Inflammatory macrophage treated with lipopolysaccharide for 4 hours (primary cell): ENCODE measurements around the gene IGF1R.
A peak's percentile ranks its signal among the peaks of the same experiment; 100 is the strongest.

Experiments used
- DNase-seq: peaks from one replicate; pipeline ENCODE4 v3.0.0-alpha.2; 2020

IGF1R gene

GRCh38 chr15:98838387-98839259 is 190.3 kb downstream of the IGF1R start:
- no peak for DNase-seq

DNA sequence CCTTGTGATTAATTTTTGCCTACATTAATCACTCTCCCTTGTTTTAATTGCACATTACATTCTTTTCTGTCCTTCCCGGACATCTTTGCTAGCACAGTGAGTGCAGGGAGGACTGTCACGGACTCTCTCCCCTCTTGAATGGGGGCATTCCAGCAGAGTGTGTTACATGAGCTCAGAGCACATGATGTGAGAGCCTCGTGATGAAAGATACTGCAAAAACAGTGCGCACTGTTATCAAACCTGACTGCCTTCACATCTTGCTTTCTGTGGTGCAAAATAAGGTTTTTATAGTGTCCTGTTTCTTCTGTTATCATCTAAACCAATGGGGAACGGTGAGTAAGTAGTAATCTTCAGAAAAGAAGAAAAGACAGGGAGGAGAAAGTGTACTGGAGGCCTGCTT is 191.7 kb downstream of the IGF1R start:
- DNase-seq = no peak

DNA sequence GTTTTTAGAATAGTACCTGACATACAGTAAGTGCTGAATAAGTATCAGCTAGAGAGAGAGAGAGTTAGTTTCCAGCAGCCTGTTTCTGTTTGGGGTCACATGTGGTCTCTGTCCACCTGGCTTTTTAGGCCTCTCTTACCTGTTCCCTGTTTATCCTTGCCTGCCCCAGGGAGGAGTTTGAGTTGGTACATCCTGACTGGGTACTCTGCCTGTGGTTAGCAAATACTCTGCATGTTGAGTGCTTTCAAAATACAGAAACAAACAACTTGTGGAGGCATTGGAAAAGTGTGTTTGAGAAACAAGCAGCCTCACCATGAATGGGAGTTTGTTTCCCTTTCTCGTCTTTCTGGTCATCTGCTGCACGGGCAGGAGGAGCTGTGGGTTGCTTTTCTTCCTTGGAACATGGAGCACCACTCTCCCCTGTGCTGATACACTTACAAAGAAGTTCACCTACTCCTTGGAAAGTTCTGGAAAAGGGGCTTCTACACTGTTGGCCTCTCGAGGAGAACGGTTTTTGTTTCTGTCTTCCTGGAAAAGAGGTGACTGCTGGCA is 193.2 kb downstream of the IGF1R start:
- no peak for DNase-seq

- DNase-seq = no peak
These were observed 194.0 kb downstream of the IGF1R start for GRCh38 chr15:98842192-98842972.

DNA sequence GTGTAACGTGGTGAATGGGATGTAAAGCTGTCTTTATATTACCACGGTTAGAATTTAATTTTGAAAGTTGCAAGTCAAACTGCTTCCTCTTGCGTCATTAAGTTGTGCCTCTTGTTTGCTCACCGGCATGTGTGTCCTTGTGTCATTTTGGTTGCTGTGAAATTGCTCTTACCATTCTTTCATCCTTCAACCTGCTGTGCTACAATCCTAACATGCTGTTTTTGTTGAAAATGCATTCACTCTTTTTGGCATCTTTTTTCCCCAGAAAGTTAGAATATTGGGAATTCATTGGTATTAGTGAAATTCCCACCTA is 194.6 kb downstream of the IGF1R start:
- DNase-seq = peak; percentile 46

DNA sequence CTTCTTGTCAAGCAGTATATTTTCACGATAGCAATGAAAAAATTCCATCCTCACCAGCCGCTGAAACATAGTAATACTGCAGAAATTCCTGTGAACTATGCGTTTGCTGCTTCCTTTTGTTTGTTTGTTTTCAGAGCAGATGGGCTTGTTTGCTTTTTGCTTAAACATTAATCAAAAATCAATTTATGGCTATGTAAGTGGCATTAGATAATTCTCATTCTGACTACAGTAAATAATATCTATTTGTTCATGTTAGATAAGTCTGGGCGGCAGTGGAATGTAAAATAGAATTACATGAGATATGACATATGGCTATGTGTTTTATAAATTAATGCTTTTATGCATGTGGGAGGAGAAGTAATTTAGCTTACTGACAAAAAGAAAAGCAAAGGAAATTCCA is 195.5 kb downstream of the IGF1R start:
- DNase-seq = no peak

GRCh38 chr15:98844261-98844660 is 195.9 kb downstream of the IGF1R start:
- no peak for DNase-seq

GRCh38 chr15:98845138-98845884 is 197.0 kb downstream of the IGF1R start:
- DNase-seq = peak; percentile 6

GRCh38 chr15:98850961-98851572 is 202.7 kb downstream of the IGF1R start:
- DNase-seq = peak; percentile 67

DNA sequence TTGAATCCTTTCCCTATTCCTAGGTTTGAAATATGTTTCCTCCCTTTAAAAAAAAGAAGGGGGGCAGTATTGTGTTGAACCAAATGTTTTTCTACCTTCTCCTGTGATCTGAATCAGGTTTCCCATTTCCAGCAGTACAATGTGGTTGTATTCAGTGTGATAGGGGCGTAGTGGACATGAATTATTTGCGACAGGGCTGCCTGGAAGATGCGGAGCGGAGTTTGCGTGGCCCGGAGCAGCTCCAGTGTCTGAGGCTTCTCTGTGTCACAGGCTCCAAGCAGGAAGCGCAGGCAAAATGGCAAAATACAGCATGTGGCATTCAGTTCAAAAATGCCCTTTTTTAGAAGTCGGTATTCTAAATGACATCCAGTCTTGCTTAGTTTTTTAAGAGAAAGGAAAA is 204.8 kb downstream of the IGF1R start:
- DNase-seq = peak; percentile 83

DNA sequence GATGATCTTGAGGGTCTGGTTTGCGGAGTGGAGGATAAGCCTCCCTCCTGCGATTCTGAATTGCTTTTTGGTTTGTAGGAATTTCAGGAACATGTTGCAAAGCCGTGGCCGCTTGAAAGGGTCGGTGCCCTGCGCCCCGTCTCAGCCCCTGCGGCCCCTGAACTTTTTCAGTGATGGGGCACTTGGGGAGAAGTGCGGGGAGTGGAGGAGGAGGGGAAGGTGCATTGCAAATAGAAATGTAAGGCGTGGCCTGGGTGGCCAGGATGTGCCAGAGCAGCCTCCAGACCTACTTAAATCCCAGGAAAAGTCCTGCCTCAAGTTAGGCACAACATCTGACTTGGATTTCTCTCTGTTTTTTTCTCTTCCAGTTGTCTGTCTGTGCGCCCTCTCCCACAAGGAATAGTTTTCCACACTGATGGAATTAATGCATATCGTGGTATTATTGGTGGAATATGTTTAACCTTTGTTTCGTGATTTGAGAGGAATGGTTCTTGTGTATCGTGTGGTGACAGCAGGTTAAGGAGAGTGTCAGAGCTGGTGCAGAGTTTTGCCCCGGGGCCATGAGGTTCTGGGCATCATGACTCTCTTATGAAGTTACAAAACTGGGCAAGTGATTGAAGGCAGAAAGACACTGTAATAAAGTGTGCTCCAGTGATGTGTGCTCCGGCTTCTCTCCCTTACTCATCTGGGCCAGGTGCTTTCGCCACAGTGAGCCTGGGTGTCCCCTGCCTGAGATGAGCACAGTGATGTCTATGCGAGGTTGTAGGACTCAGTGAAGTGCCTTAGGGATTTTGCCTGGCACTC is 205.5 kb downstream of the IGF1R start:
- DNase-seq = no peak

- no peak for DNase-seq
These were observed 206.2 kb downstream of the IGF1R start for GRCh38 chr15:98854496-98854895.

GRCh38 chr15:98855067-98855814 is 206.9 kb downstream of the IGF1R start:
- DNase-seq = no peak

DNA sequence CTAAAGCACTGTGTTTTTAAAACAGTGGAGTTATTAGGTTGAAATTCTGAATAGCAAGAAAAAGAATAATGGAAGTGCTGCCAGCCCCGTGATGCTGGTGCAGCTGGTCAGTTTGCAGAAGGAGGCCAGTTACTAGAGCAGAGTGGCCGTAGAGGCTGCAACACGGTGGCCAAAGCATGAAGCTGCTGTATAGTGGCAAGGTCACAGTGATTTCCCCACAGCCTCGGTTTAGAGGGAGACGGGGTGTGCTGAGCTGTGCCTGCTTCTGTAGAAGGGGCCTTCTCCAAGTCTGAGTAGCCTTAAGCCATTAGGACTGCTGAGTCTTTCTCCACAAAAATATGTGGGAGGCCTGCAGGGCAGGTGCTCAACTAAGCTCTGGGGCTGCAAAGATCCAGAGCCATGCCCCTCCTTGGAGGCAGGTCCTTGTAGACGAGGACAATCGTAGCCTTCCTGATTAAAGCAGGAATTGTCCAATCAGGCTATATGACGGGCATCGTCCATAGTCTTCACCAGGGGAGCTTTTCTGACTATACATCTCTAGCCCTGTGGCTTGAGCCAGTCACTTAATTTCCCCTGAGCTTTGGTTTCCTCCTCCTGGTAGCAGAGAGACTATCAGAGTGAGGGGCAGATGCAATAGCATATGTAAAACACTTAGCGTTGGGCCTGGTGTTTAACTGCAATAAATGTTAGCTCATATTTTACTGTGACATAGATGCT is 207.6 kb downstream of the IGF1R start:
- no peak for DNase-seq

DNA sequence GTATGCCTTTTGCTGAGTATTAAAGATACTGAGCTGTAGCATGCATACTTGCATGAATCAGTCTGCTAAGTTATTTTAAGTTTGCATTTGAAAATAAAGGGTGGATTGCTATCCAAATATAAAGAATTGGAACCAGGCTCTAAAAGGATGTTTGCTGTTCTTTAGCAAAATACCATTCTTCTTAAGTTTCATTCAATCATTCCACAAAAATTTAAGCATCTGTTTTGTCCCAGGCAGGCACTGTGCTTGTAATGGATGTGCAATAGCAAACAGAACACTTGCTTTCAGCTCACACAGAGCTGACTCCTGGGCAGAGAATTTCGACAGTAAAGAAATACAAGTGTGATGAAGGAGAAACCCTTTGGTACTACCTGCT is 208.2 kb downstream of the IGF1R start:
- no peak for DNase-seq

DNA sequence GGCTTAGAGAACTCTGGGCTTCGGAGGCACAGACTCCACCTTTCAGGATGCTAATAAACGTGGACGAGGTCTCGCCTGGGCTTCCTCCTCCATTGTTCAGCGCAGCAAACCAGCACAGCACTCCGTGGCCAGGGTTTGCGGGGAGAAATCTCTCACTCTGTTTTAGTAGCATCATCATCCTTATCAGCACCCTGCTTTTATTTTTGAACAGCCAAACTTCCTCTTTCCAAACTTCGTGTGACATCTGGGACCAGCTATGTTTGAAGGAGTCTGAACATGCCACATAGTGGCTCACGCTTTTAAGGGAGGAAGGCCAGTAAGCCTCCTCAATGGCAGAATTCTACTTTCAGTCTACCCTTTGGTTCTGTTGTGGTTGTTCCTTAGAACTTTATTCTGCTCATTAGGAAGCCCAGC is 210.3 kb downstream of the IGF1R start:
- no peak for DNase-seq

GRCh38 chr15:98859149-98859548 is 210.8 kb downstream of the IGF1R start:
- no peak for DNase-seq

GRCh38 chr15:98860281-98861041 is 212.1 kb downstream of the IGF1R start:
- DNase-seq = no peak

- no peak for DNase-seq
These were observed 212.8 kb downstream of the IGF1R start for GRCh38 chr15:98861188-98861587.

GRCh38 chr15:98863983-98864382 is 215.6 kb downstream of the IGF1R start:
- no peak for DNase-seq
